ENCODE measurements around the gene CTDP1.

GRCh38 chr18:79718878-79719477, 39.4 kb downstream of the CTDP1 start:
- TF ChIP-seq CTCF (IDR thresholded peaks at IDR 0.05) (no peak), POLR2A (IDR thresholded peaks at IDR 0.05) (no peak)

Data from body of pancreas (tissue), 4 donors.